IPS-15b (cell line): ENCODE measurements around the gene ZNF292.
A peak's percentile ranks its signal among the peaks of the same experiment; 100 is the strongest.
"Not testable (repeated sequence)": the region's sequence is repeated elsewhere in the genome, so short reads cannot be mapped to it uniquely, and the experiment has no call there.

ENCODE experiments used
- H3K27me3 ChIP-seq: one replicate; pipeline ENCODE4 v1.6.1; 2013; ENCODE audit warnings: low read length; ENCODE audit not compliant: control insufficient read depth, insufficient read depth
- H3K36me3 ChIP-seq: one replicate; pipeline ENCODE4 v1.6.1; 2013; ENCODE audit warnings: low read length; ENCODE audit not compliant: control insufficient read depth, insufficient read depth
- H3K4me1 ChIP-seq: one replicate; pipeline ENCODE4 v1.6.1; 2013; ENCODE audit warnings: mild to moderate bottlenecking, low read length; ENCODE audit not compliant: control insufficient read depth, insufficient read depth
- H3K4me3 ChIP-seq: one replicate; pipeline ENCODE4 v1.5.1; 2013; ENCODE audit warnings: low read depth, low read length
- H3K9ac ChIP-seq: one replicate; pipeline ENCODE4 v1.6.1; 2013; ENCODE audit warnings: low read depth, mild to moderate bottlenecking, low read length
- H3K9me3 ChIP-seq: one replicate; pipeline ENCODE4 v1.6.1; 2013; ENCODE audit warnings: mild to moderate bottlenecking, low read length; ENCODE audit not compliant: control insufficient read depth, insufficient read depth

The ZNF292 gene

GRCh38 chr6:87139927-87140326 lies 15.4 kb upstream of the ZNF292 start:
- H3K27me3 ChIP-seq, H3K36me3 ChIP-seq, H3K9ac ChIP-seq, H3K4me1 ChIP-seq, H3K9me3 ChIP-seq, H3K4me3 ChIP-seq: not testable (repeated sequence)

GRCh38 chr6:87146363-87146762 lies 9.0 kb upstream of the ZNF292 start:
- Histone ChIP-seq H3K4me1 (peaks cover 2% of the 10 kb centered on the region), H3K27me3 (no peaks in the 10 kb centered on the region), H3K9me3 (no peaks in the 10 kb centered on the region), H3K36me3 (no peaks in the 10 kb centered on the region), H3K9ac (no peak overlapping the region), H3K4me3 (no peak overlapping the region)

GRCh38 chr6:87150406-87150805 lies 5.0 kb upstream of the ZNF292 start:
- Histone ChIP-seq H3K36me3 (no peaks in the 10 kb centered on the region), H3K4me1 (peaks cover 3% of the 10 kb centered on the region), H3K4me3 (no peak overlapping the region), H3K9me3 (no peaks in the 10 kb centered on the region), H3K27me3 (peaks cover 15% of the 10 kb centered on the region), H3K9ac (no peak overlapping the region)

- H3K4me3 ChIP-seq = peak overlapping the region; percentile 70
- H3K27me3 ChIP-seq = peaks cover 15% of the 10 kb centered on the region
- no peaks in the 10 kb centered on the region for H3K9me3 ChIP-seq
- no peaks in the 10 kb centered on the region for H3K36me3 ChIP-seq
- peak overlapping the region; percentile 54 for H3K9ac ChIP-seq
- H3K4me1 ChIP-seq = peaks cover 3% of the 10 kb centered on the region
Observed at GRCh38 chr6:87151471-87151780, 3.9 kb upstream of the ZNF292 start.

GRCh38 chr6:87151781-87152525 lies 3.4 kb upstream of the ZNF292 start:
- Histone ChIP-seq H3K4me3 (peak overlapping the region; percentile 70), H3K9ac (peak overlapping the region; percentile 54), H3K9me3 (no peaks in the 10 kb centered on the region), H3K4me1 (peaks cover 3% of the 10 kb centered on the region), H3K27me3 (peaks cover 15% of the 10 kb centered on the region), H3K36me3 (no peaks in the 10 kb centered on the region)

GRCh38 chr6:87152526-87152955 lies 2.8 kb upstream of the ZNF292 start:
- Histone ChIP-seq H3K9ac (peak overlapping the region; percentile 54), H3K36me3 (no peaks in the 10 kb centered on the region), H3K4me1 (peaks cover 3% of the 10 kb centered on the region), H3K9me3 (no peaks in the 10 kb centered on the region), H3K4me3 (peak overlapping the region; percentile 70), H3K27me3 (peaks cover 15% of the 10 kb centered on the region)

GRCh38 chr6:87154641-87154992 lies 748 bp upstream of the ZNF292 start:
- H3K9ac ChIP-seq = peak overlapping the region; percentile 97
- no peaks in the 10 kb centered on the region for H3K9me3 ChIP-seq
- H3K4me3 ChIP-seq = peak overlapping the region; percentile 96
- H3K27me3 ChIP-seq = peaks cover 15% of the 10 kb centered on the region
- H3K36me3 ChIP-seq = no peaks in the 10 kb centered on the region
- H3K4me1 ChIP-seq = peaks cover 3% of the 10 kb centered on the region

GRCh38 chr6:87155842-87156815 lies 764 bp downstream of the ZNF292 start:
- Histone ChIP-seq H3K4me3 (peak overlapping the region; percentile 96), H3K9me3 (no peaks in the 10 kb centered on the region), H3K4me1 (peaks cover 3% of the 10 kb centered on the region), H3K36me3 (no peaks in the 10 kb centered on the region), H3K9ac (peak overlapping the region; percentile 97), H3K27me3 (peaks cover 15% of the 10 kb centered on the region)

- not testable (repeated sequence) for H3K4me1 ChIP-seq, H3K36me3 ChIP-seq, H3K9me3 ChIP-seq
- peak overlapping the region; percentile 97 for H3K9ac ChIP-seq
- peaks cover 14% of the 10 kb centered on the region for H3K27me3 ChIP-seq
- H3K4me3 ChIP-seq = peak overlapping the region; percentile 3
Observed at GRCh38 chr6:87157596-87157995, 2.2 kb downstream of the ZNF292 start.

- no peaks in the 10 kb centered on the region for H3K36me3 ChIP-seq
- no peak overlapping the region for H3K4me3 ChIP-seq
- H3K27me3 ChIP-seq = no peaks in the 10 kb centered on the region
- H3K4me1 ChIP-seq = peaks cover 18% of the 10 kb centered on the region
- H3K9me3 ChIP-seq = no peaks in the 10 kb centered on the region
- H3K9ac ChIP-seq = no peak overlapping the region
Observed at GRCh38 chr6:87161299-87161698, 5.9 kb downstream of the ZNF292 start.

- H3K4me3 ChIP-seq = no peak overlapping the region
- peaks cover 28% of the 10 kb centered on the region for H3K4me1 ChIP-seq
- H3K36me3 ChIP-seq = no peaks in the 10 kb centered on the region
- H3K9me3 ChIP-seq = no peaks in the 10 kb centered on the region
- H3K9ac ChIP-seq = no peak overlapping the region
- H3K27me3 ChIP-seq = no peaks in the 10 kb centered on the region
Observed at GRCh38 chr6:87164004-87164403, 8.6 kb downstream of the ZNF292 start.

- Histone ChIP-seq H3K9me3 (no peaks in the 10 kb centered on the region), H3K9ac (no peak overlapping the region), H3K36me3 (no peaks in the 10 kb centered on the region), H3K4me1 (peaks cover 28% of the 10 kb centered on the region), H3K27me3 (no peaks in the 10 kb centered on the region), H3K4me3 (no peak overlapping the region)
Observed at GRCh38 chr6:87164506-87164905, 9.1 kb downstream of the ZNF292 start.
